Measurements from ENCODE around the gene LDLRAP1.

The LDLRAP1 gene

DNA sequence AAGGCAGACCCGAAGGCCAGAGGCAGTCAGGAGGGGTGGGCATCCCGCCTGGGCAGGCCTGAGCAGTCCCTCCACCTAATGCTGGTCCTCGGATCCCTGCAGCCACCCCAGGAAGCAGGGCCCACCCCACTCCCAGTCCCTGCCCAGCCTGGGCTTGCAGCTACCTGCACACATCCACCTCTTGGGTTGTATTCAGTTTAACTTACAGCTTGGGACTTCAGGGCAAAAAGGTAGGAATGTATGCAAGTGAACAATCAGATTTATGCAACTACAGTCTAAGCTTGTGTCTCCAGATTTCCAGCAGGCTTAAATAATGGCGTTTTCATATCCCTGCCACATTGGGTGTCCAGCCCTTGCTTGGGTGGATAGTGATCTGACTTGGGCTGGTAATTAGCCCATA lies 17.4 kb downstream of the LDLRAP1 start:
- H4K20me1 ChIP-seq: peaks cover 0 to 16% (median 0%) of the 10 kb centered on the region in 11 experiments; a peak in 3 of 22 replicates
- no peaks in the 10 kb centered on the region for H3K9me3 ChIP-seq (replicated peaks in 1 of 11)
- peak overlapping the region in 7 of 11 experiments; percentile 22 to 60 (median 53); a peak in 8 of 22 replicates for H3K9ac ChIP-seq
- peak overlapping the region in 8 of 11 experiments; percentile 43 to 80 (median 70); a peak in 13 of 22 replicates for H3K27ac ChIP-seq
- peaks cover 68 to 100% (median 99%) of the 10 kb centered on the region in 10 experiments for H3K4me1 ChIP-seq
- TF ChIP-seq Cebpa-rat (IDR thresholded peaks at IDR 0.05): no peak
- no peaks in the 10 kb centered on the region for H3K27me3 ChIP-seq
- no peak overlapping the region; a peak in 1 of 20 replicates for H3K4me3 ChIP-seq
- peak overlapping the region; percentile 65 to 99 (median 90) for H3K4me2 ChIP-seq
- H3K36me3 ChIP-seq: peaks cover 0 to 19% (median 3%) of the 10 kb centered on the region in 11 experiments; a peak in 4 of 22 replicates

DNA sequence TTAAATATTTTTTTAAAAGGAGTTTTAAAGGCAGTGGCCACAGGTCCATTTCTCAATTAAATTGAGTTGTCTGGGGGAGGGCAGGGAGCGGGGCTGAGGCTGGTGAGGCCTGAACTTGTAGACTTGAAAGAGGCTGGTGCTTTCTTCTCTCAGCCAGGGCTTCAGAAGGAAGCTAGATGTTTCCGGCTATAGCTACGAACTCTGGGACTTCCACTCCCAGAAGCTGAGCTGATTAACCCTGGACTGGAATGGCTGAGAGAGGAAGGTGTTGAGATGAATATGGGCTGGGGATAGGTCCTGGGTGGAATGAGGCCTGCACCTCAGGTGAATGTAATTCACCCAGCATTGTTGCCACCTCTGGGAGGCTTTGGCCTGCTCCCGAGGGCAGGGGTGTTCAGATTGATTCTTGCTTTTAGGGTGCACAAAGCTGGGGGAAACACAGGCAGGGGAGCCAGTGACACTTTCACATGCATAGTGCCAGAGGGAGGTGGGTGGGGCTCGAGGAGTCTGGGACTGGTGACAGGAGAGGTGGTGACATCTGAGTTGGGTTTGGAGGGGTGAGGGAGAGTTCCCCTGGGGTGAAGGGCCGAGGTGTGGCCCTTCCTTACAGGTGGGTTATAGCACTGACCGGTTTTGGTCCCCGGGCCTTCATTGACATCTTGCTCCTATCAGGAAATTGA lies 18.2 kb downstream of the LDLRAP1 start:
- Histone ChIP-seq H4K20me1 (peaks cover 0 to 12% (median 0%) of the 10 kb centered on the region in 11 experiments; a peak in 2 of 22 replicates), H3K9ac (peak overlapping the region in 4 of 11 experiments; percentile 2 to 53 (median 42); a peak in 5 of 22 replicates), H3K9me3 (replicated peaks in 1 of 11) (no peaks in the 10 kb centered on the region), H3K4me3 (no peak overlapping the region), H3K27ac (peak overlapping the region in 3 of 11 experiments; percentile 39 to 80 (median 50); a peak in 7 of 22 replicates), H3K4me2 (peak overlapping the region; percentile 65 to 99 (median 90)), H3K27me3 (no peaks in the 10 kb centered on the region), H3K36me3 (peaks cover 0 to 19% (median 3%) of the 10 kb centered on the region in 11 experiments; a peak in 4 of 22 replicates), H3K4me1 (peaks cover 60 to 100% (median 97%) of the 10 kb centered on the region in 10 experiments)
- no peak for TF ChIP-seq Cebpa-rat (IDR thresholded peaks at IDR 0.05)

DNA sequence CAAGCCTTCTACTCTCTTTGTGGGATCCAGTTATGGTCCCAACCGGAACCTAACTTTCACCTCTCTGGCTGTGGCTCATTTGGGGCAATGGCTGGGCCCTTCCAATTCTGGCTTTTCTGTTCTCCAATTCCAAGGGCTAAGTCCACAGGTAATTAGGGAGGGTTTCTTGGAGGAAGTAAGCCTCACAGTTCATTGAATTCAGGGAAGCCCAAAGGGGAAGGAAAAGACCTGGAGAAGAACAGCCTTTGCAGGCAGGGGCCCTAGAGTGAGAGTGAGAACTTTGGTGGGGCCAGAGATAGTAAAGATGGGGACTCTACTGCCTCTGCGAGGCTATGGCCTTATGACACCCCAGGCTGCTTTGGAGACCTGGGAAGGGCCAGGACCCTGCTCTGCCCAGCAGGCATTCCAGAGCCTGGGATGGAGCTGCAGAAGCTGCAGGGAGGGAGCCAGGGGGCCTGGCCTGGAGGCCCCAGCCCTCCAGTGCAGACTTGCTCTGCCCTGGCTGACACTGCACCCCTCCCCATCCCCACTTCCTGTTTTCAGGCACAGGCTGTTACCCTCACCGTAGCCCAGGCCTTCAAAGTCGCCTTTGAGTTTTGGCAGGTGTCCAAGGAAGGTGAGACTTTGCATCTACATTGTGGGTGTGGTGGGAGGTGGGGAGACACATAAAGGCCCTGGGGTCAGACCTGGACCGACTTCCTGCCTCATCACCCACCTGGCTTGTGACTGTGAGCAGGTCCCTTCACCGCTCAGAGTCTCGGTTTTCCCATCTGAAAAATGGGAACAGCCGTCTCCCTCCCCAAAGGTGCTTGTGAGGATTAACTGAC lies 18.9 kb downstream of the LDLRAP1 start:
- peak overlapping the region; percentile 65 to 99 (median 90) for H3K4me2 ChIP-seq

DNA sequence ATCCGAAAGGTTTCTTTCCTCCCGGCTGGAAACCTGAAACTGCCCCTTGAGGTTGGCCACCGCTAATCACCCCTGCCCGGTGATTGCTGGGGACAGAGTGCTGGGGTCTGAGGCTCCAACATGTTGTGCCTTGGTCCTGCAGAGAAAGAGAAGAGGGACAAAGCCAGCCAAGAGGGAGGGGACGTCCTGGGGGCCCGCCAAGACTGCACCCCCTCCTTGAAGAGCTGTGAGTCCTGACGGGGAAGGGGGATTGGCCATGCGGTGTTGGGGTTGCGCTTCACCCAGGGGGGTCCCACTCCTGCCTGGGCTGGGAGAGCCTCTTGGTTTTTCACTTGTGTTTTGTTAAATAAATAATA lies 19.5 kb downstream of the LDLRAP1 start:
- Histone ChIP-seq H3K4me3 (no peak overlapping the region), H3K4me2 (peak overlapping the region; percentile 65 to 99 (median 90); a peak in 20 of 22 replicates), H3K27ac (peak overlapping the region in 1 of 11 experiments; percentile 9; a peak in 1 of 22 replicates), H3K4me1 (peaks cover 50 to 100% (median 97%) of the 10 kb centered on the region in 10 experiments), H3K9ac (peak overlapping the region in 1 of 11 experiments; percentile 7; a peak in 1 of 22 replicates), H3K27me3 (no peaks in the 10 kb centered on the region), H3K9me3 (replicated peaks in 1 of 11) (no peaks in the 10 kb centered on the region), H4K20me1 (peaks cover 0 to 8% (median 0%) of the 10 kb centered on the region in 11 experiments; a peak in 2 of 22 replicates), H3K36me3 (peaks cover 0 to 19% (median 3%) of the 10 kb centered on the region in 11 experiments; a peak in 4 of 22 replicates)
- no peak for TF ChIP-seq Cebpa-rat (IDR thresholded peaks at IDR 0.05)

More for the DNA sequence above, 18.9 kb downstream of the LDLRAP1 start:
- peaks cover 0 to 19% (median 3%) of the 10 kb centered on the region in 11 experiments; a peak in 4 of 22 replicates for H3K36me3 ChIP-seq
- H4K20me1 ChIP-seq: peaks cover 0 to 8% (median 0%) of the 10 kb centered on the region in 11 experiments; a peak in 2 of 22 replicates
- H3K4me3 ChIP-seq: no peak overlapping the region
- no peaks in the 10 kb centered on the region for H3K27me3 ChIP-seq
- no peak for TF ChIP-seq Cebpa-rat (IDR thresholded peaks at IDR 0.05)
- peak overlapping the region in 3 of 11 experiments; percentile 39 to 80 (median 50); a peak in 5 of 22 replicates for H3K27ac ChIP-seq
- peaks cover 53 to 100% (median 97%) of the 10 kb centered on the region in 10 experiments for H3K4me1 ChIP-seq
- peak overlapping the region in 2 of 11 experiments; percentile 7 to 53; a peak in 3 of 22 replicates for H3K9ac ChIP-seq
- no peaks in the 10 kb centered on the region for H3K9me3 ChIP-seq (replicated peaks in 1 of 11)

DNA sequence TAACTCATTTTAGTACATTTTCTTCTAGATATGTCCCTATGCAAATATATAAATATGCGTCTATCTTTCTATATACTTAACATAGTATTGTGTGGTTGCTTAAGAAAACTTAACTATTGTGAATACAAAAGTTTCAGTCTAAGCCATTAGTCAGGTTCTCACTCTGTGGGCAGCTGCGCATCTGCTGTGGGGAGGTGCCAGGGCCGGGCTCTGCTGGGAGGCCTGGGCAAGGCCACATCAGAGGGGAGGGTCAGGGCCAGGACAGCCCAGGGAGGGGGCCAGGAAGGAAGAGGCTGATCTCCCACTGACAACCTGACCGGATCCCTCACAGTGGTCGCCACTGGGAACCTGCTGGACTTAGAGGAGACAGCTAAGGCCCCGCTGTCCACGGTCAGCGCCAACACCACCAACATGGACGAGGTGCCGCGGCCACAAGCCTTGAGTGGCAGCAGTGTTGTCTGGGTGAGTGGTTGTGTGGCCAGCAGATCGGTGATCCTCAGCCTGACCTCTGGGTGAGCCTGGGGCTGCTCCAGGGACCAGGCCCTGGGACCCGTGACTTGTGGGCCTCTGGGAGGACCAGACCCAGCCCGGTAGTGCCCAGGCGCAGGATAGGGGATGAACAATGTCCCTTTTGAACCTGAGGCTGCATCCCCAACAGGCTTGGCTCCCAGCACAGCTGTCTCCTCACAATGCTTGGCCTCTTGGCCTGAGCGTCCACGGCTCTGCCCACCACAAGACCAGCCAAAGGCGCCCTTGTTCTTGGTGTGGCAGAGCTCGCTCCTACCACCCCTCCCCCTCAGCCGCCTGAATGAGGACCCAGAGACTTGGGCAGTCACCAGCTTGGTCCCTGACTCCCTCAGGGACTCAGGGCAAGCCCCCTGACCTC lies 20.2 kb downstream of the LDLRAP1 start:
- H3K4me2 ChIP-seq: peak overlapping the region in 8 of 11 experiments; percentile 11 to 97 (median 62); a peak in 10 of 22 replicates
- H3K4me1 ChIP-seq: peaks cover 50 to 100% (median 97%) of the 10 kb centered on the region in 10 experiments
- H3K36me3 ChIP-seq: peaks cover 0 to 19% (median 3%) of the 10 kb centered on the region in 11 experiments; a peak in 4 of 22 replicates
- H3K9me3 ChIP-seq (replicated peaks in 1 of 11): no peaks in the 10 kb centered on the region
- no peaks in the 10 kb centered on the region for H3K27me3 ChIP-seq
- H3K9ac ChIP-seq: peak overlapping the region in 3 of 11 experiments; percentile 4 to 32 (median 14); a peak in 3 of 22 replicates
- no peak for TF ChIP-seq Cebpa-rat (IDR thresholded peaks at IDR 0.05)
- H3K27ac ChIP-seq: peak overlapping the region in 2 of 11 experiments; percentile 1 to 30; a peak in 1 of 22 replicates
- no peak overlapping the region for H3K4me3 ChIP-seq
- peaks cover 0 to 10% (median 0%) of the 10 kb centered on the region in 11 experiments; a peak in 2 of 22 replicates for H4K20me1 ChIP-seq

DNA sequence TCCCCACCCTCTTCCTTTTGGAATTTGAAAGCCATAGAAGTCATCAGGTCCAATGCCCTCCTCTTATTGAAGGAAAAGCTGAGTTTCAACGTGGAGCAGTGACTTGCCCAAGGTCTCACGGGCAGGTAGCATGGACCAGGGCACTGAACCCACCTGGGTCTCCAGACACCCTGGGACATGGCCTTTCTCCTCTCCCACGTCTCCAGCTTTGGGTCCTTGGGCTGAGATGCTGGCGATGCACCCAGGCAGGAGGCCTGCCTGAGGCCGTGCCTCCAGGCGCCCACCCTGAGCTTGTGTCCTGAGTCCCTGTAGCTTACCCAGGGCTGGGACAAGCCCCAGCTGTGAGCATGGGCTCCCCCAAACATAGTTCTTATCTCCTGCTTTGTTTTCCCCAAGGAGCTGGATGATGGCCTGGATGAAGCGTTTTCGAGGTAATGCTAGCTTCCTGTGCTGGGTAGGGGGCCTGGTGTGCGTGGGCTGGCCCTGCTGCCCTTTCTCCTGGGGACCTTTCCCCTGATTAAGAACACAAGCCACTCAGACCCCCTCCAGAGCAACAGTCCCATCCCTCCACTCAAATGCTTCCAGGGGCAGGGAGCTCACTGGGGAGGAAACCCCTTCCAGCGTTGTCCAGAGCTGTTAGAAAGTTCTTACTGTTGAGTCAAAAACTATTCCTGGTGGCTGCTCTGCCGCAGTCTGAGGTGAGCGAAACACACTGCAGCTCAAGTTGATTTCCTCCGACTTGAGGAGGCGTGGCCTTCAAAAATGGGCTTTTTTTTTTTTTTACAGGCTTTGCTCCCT lies 21.6 kb downstream of the LDLRAP1 start:
- no peak overlapping the region for H3K4me3 ChIP-seq
- peak overlapping the region; percentile 36 to 85 (median 74) for H3K4me2 ChIP-seq
- H3K27me3 ChIP-seq: no peaks in the 10 kb centered on the region
- peak overlapping the region in 4 of 11 experiments; percentile 35 to 45 (median 42); a peak in 6 of 22 replicates for H3K27ac ChIP-seq
- H3K9ac ChIP-seq: peak overlapping the region in 9 of 11 experiments; percentile 7 to 67 (median 34); a peak in 11 of 22 replicates
- no peaks in the 10 kb centered on the region for H3K9me3 ChIP-seq (replicated peaks in 1 of 11)
- peaks cover 0 to 19% (median 3%) of the 10 kb centered on the region in 11 experiments; a peak in 3 of 22 replicates for H3K36me3 ChIP-seq
- peaks cover 0 to 13% (median 0%) of the 10 kb centered on the region in 11 experiments; a peak in 2 of 22 replicates for H4K20me1 ChIP-seq
- peaks cover 50 to 99% (median 93%) of the 10 kb centered on the region in 10 experiments for H3K4me1 ChIP-seq
- no peak for TF ChIP-seq Cebpa-rat (IDR thresholded peaks at IDR 0.05)

DNA sequence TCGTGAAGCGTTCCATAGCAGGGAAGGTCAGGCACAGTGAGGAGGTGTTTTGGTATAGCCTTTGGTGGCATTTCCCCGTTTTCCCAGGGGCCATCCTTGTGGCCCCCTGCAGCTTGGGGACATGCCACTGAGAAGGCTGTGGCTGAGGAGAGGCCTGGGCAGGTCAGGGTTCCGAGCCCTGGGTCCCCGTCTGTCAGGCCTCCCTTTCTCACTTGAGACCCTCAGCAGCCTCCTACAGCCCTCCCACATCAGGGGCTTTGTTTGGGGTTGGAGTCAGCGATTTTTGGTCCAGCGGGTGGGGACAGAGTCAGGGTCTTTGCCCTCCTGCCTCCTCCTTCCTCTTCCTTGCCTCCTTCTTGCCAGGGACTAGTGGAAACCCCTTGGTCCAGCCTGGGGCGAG lies 22.2 kb downstream of the LDLRAP1 start:
- Histone ChIP-seq H4K20me1 (peaks cover 0 to 13% (median 0%) of the 10 kb centered on the region in 11 experiments; a peak in 2 of 22 replicates), H3K27me3 (no peaks in the 10 kb centered on the region), H3K4me3 (no peak overlapping the region), H3K36me3 (peaks cover 0 to 19% (median 3%) of the 10 kb centered on the region in 11 experiments; a peak in 3 of 22 replicates), H3K9ac (peak overlapping the region in 3 of 11 experiments; percentile 17 to 67 (median 48); a peak in 4 of 22 replicates), H3K9me3 (replicated peaks in 1 of 11) (no peaks in the 10 kb centered on the region), H3K27ac (peak overlapping the region in 2 of 11 experiments; percentile 34 to 45; a peak in 1 of 22 replicates), H3K4me2 (peak overlapping the region in 10 of 11 experiments; percentile 36 to 85 (median 77); a peak in 20 of 22 replicates), H3K4me1 (peaks cover 43 to 92% (median 86%) of the 10 kb centered on the region in 10 experiments)
- no peak for TF ChIP-seq Cebpa-rat (IDR thresholded peaks at IDR 0.05)
